ENCODE measurements around the gene WDR35. TPM values are rescaled to one million over a fixed set of nuclear protein-coding genes. Genes with fewer than 3 reads are reported as not detected.

Gene WDR35
- total RNA-seq, 1 donor from 2014 or later, result 5.8 TPM

GRCh38 chr2:19871836-19872235 lies 118.1 kb downstream of the WDR35 start:
- no peak for DNase-seq (ENCODE audit: low read depth in 2 of 2)

- no peak for DNase-seq (ENCODE audit: low read depth in 2 of 2)
Observed at GRCh38 chr2:19870792-19871191, 119.1 kb downstream of the WDR35 start.

- peak; percentile 8 to 39 for DNase-seq (ENCODE audit: low read depth in 2 of 2)
Observed at GRCh38 chr2:19868701-19869580, 121.0 kb downstream of the WDR35 start.

DNA sequence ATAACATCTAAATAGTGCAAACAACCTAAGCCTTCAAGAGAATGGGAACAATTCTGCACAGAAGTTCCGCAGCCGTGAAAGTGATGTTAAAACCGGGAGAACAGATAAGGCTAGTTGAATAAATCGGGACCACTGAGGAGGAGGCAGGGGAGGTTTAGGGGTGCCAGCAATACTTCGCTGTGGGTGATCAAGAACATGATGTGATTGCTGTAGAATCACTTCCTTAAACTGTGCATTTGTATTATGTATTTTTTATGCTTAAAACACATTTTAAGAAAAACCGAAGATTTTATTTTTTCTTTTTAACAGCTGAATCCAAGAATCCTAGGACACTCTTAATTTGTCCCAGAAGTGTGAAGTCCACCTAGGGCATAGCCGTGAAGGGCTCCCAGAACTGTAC lies 121.7 kb downstream of the WDR35 start:
- DNase-seq (ENCODE audit: low read depth in 2 of 2), result no peak

DNA sequence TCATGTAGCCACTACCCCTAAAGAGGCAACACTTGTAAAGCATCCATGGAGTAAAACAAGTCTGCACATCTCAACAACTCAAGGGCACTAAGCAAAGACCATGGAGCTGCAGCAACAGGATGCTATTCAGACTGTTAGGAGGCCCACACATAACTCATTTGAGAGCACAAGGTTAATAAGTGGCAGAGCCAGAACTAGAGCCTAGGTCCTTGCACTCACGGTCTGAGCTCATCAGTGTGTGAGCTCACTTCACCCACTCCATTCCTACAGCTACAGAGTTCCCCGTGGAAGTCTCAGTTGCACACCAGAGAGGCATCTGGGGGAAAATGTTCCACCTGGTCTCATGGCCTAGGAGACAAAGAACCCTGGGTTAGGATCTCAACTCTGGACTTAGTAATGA lies 123.1 kb downstream of the WDR35 start:
- DNase-seq (ENCODE audit: low read depth in 2 of 2), result no peak

GRCh38 chr2:19865151-19865550 lies 124.8 kb downstream of the WDR35 start:
- DNase-seq (ENCODE audit: low read depth in 2 of 2), result no peak

- no peak for DNase-seq (ENCODE audit: low read depth in 2 of 2)
Observed at GRCh38 chr2:19864381-19864780, 125.5 kb downstream of the WDR35 start.

GRCh38 chr2:19863303-19864041 lies 126.4 kb downstream of the WDR35 start:
- peak; percentile 50 to 73 for DNase-seq (ENCODE audit: low read depth in 2 of 2)

GRCh38 chr2:19861813-19862212 lies 128.1 kb downstream of the WDR35 start:
- DNase-seq (ENCODE audit: low read depth in 2 of 2), result peak in 1 of 2 donors; percentile 10

Other genes starting within 250 kb of the WDR35 start
- gene TTC32, start 88.1 kb downstream of the WDR35 start, total RNA-seq, result 3.9 and 8.3 TPM in 2 replicates
- gene MATN3, start 22.6 kb upstream of the WDR35 start, total RNA-seq, result 0.20 and 0.87 TPM in 2 replicates
- gene LAPTM4A, start 61.5 kb upstream of the WDR35 start, total RNA-seq, result 104 and 126 TPM in 2 replicates
- gene SDC1, start 235.0 kb upstream of the WDR35 start, total RNA-seq, result 0.40 and 1.7 TPM in 2 replicates